ENCODE results near the gene ELL2. TPM values are rescaled to one million over a fixed set of nuclear protein-coding genes. Genes with fewer than 3 reads are reported as not detected.

The ELL2 gene
- total RNA-seq, 1 donor from 2014 or later = 52.1 TPM

GRCh38 chr5:96004754-96005153, 43.1 kb upstream of the ELL2 start:
- no peak for ATAC-seq
- H3K9me3 ChIP-seq = no peaks in the 10 kb centered on the region
- intact Hi-C loops (cut with DNase I) = no loop called here
- TF ChIP-seq CTCF (IDR thresholded peaks at IDR 0.05) = no peak
- H3K27me3 ChIP-seq = no peaks in the 10 kb centered on the region
- H3K36me3 ChIP-seq = no peaks in the 10 kb centered on the region
- no peaks in the 10 kb centered on the region for H3K4me1 ChIP-seq
- no peak for DNase-seq
- H3K27ac ChIP-seq = no peak overlapping the region
- no peak overlapping the region for H3K4me3 ChIP-seq

DNA sequence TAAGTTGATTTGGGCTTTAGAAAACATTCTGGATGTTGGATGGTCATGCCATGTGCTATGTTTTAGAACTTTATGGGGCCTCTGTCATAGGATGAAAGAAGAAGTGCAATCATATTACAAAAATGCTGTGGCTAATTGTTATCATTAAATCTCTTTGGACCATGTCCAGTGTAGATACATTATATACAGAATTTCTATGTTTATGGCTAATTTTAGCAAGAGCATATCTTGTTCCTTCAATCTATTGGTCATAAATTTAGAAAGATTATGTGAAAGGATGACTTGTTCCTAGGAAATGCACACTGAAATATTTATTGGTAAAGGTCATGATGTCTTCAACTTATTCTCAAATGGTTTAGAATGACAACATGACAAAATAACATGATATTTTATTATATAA, 42.4 kb upstream of the ELL2 start:
- intact Hi-C loops (cut with DNase I) = no loop called here
- H3K27me3 ChIP-seq = no peaks in the 10 kb centered on the region
- ATAC-seq (no peak), DNase-seq (no peak)
- H3K4me3 ChIP-seq = no peak overlapping the region
- H3K27ac ChIP-seq = no peak overlapping the region
- H3K9me3 ChIP-seq = no peaks in the 10 kb centered on the region
- TF ChIP-seq CTCF (IDR thresholded peaks at IDR 0.05) = no peak
- no peaks in the 10 kb centered on the region for H3K36me3 ChIP-seq
- H3K4me1 ChIP-seq = no peaks in the 10 kb centered on the region

DNA sequence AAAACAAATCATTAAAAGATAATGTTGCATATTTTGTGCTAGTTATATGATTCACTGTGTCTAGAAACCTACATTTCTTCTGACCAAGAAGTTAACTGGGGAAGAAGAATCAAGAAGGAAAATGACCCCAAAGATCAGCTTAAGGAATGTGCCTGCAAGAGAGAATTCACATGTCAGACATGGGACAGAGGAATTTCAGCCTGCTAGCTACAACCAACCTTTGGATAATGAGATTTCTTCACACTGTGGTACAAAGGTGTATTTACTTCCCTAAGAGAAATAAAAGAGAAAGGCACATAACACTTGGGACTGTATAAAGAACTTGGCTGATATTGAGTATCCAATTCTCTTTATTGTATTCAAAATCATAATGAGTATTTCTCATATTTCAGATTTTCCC, 39.6 kb upstream of the ELL2 start:
- Histone ChIP-seq H3K36me3 (no peaks in the 10 kb centered on the region), H3K27me3 (no peaks in the 10 kb centered on the region), H3K4me3 (no peak overlapping the region), H3K4me1 (no peaks in the 10 kb centered on the region), H3K27ac (no peak overlapping the region), H3K9me3 (no peaks in the 10 kb centered on the region)
- no peak for DNase-seq
- TF ChIP-seq CTCF (IDR thresholded peaks at IDR 0.05) = no peak
- ATAC-seq = no peak
- intact Hi-C loops (cut with DNase I) = no loop called here

GRCh38 chr5:96000308-96000707, 38.7 kb upstream of the ELL2 start:
- Histone ChIP-seq H3K9me3 (no peaks in the 10 kb centered on the region), H3K27ac (no peak overlapping the region), H3K4me3 (no peak overlapping the region), H3K36me3 (no peaks in the 10 kb centered on the region), H3K27me3 (no peaks in the 10 kb centered on the region), H3K4me1 (no peaks in the 10 kb centered on the region)
- intact Hi-C loops (cut with DNase I) = no loop called here
- no peak for DNase-seq
- TF ChIP-seq CTCF (IDR thresholded peaks at IDR 0.05) = no peak
- ATAC-seq = no peak

DNA sequence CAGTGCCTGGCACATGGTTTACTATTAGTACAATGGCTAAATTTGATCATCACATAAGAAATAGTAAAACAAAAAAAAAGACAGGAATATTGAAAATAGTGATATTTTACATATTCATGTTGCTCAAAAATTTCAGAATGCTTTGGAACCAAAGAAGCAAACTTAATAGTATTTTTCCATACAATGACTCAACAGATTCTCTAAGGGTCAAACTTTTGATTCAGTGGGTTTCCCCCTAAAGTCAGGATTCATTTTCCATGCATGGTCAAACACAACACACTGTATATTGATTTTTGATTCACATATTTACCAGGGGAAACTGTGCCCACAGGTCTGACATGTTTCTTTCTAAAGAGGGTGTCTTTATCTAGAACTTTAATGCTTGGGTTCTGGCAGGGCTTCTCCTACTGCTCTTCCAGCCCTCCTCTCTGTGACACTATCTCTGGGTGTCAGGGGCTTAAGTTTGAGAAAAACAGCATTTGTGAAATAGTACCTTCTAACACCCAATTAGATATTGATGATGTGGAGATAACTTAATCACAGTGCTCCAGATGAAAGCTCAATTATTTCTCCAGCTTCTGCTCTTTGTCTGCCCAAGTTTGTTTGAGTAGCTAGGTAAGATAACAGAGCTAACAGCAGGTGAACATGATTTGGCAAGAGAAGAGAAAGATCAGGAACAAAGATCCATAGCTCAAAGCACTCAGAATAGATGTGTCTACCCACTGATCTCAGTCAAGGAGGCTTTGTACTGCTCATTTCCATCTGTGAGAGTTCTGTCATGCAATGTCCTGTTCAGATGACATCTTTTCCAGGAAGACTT, 35.5 kb upstream of the ELL2 start:
- intact Hi-C loops (cut with DNase I) = no loop called here
- no peak for DNase-seq
- Histone ChIP-seq H3K27ac (no peak overlapping the region), H3K4me1 (no peaks in the 10 kb centered on the region), H3K4me3 (no peak overlapping the region), H3K9me3 (no peaks in the 10 kb centered on the region), H3K36me3 (no peaks in the 10 kb centered on the region), H3K27me3 (no peaks in the 10 kb centered on the region)
- ATAC-seq = no peak
- no peak for TF ChIP-seq CTCF (IDR thresholded peaks at IDR 0.05)
